Spleen (tissue), 7 donors: ENCODE measurements around the gene CEP63.

Source experiments
- POLR2A ChIP-seq, 3 donors: fragments of 450-650 bp; IDR thresholded peaks; one replicate each; pipeline ENCODE4 v1.5.1; 2017; ENCODE audit warnings: antibody characterized with exemption in 3 of 3, mild to moderate bottlenecking in 1 of 3
- TF ChIP-seq, protein P1 (sequence below), 11 experiments: fragments of 200-600 bp in 7 of 11; fragments of 450-650 bp in 4 of 11; sonication (generic) in 4 of 11; IDR thresholded peaks in 8 of 11; conservative IDR thresholded peaks in 3 of 11; 1 replicate in 7 of 11; 2 replicates in 4 of 11; pipeline versions ENCODE4 v1.4.0 to v1.8.0; 2016 to 2021; ENCODE audit warnings: antibody characterized with exemption in 11 of 11, inconsistent platforms in 4 of 11, mild to moderate bottlenecking in 1 of 11
- donor health status: DM: no; HTN: no; CAD: no; lungs with moderate emphysema.
- donor health status: DM: no; HTN: no; CAD: no.
- donor health status: DM: no; HTN: no; CAD: no.

DNA sequence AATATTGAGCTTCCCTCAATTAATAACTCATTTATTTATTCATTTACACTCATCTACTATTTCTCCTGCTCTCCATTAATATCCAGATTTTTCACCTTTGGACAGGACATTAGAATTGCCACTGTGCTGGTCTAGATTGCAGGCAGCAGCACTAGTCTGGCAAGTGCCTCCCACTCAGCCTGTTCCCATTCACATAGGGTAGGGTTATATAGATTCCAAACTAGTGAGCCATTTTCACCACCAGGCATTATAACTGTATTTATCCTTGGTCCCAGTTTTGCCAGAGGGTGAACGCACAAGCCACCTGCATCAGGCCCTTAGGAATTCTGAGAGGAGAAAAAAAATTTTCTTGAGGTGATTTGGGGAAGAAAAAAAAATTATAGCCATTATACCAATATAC, 44.5 kb upstream of the CEP63 start:
- TF ChIP-seq, protein P1, sequence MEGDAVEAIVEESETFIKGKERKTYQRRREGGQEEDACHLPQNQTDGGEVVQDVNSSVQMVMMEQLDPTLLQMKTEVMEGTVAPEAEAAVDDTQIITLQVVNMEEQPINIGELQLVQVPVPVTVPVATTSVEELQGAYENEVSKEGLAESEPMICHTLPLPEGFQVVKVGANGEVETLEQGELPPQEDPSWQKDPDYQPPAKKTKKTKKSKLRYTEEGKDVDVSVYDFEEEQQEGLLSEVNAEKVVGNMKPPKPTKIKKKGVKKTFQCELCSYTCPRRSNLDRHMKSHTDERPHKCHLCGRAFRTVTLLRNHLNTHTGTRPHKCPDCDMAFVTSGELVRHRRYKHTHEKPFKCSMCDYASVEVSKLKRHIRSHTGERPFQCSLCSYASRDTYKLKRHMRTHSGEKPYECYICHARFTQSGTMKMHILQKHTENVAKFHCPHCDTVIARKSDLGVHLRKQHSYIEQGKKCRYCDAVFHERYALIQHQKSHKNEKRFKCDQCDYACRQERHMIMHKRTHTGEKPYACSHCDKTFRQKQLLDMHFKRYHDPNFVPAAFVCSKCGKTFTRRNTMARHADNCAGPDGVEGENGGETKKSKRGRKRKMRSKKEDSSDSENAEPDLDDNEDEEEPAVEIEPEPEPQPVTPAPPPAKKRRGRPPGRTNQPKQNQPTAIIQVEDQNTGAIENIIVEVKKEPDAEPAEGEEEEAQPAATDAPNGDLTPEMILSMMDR (IDR thresholded peaks at IDR 0.05 in 8 of 11, conservative IDR thresholded peaks at IDR 0.05 in 3 of 11), result no peak
- no peak for TF ChIP-seq POLR2A (IDR thresholded peaks at IDR 0.05)
